ENCODE measurements around the gene ANKRD31.
"Not testable (repeated sequence)": the region's sequence is repeated elsewhere in the genome, so short reads cannot be mapped to it uniquely, and the experiment has no call there.

The ANKRD31 gene, protein sequence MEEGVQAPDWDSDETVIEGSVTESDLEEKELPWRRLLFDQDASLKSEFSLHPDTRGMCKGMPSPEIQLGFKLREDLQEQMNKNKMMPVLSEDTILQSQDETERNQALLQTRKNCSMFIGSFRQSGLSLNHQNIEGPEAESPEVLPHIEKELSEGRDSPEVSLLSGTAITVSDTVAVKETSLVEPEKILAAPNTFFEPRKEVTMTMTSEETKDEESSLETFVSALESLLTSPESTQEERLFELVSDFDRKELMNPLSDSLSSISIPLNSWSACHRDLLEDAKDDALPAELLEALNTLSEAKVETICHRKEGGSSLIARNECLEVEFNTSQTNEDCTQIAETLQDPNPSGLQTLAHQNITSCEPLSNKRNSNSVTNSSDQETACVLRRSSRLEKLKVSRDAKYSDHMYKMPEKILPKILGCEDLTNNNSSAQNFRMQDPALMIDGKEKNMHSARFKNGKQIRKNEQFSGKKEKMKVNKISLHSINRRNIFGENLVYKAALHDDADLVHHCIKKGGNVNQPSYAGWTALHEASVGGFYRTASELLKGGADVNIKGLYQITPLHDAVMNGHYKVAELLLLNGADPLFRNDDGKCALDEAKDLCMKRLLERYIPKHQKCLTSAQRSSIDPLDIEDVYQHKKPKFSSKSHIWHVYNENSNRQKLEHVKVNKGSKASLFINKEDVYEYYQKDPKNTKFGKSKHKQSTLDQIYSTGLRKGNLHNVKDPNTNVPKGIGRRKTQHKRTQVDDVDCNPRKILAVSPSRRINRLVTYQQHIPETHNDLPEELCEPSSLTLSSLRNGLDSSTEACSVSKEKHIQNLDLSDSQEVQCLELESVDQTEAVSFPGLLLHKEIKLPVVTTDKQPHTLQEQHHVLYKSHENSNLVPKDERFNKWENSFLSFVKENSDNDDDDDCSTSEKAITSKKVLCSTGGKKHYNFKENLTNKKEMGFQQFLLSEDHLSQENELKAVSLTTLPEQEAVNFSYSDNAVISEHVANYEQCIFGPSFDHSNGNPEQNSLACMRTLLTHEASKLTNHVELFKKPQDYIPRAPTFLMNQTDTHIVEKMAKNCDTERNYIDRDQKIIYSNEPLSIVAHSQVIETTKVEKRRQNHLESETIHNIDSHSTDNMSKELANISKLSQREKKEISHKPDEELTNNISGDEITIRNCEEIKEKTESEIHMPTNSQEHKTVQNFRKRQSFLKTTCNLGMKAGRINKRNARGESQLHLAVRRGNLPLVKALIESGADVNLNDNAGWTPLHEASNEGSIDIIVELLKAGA (N-terminal part only)

DNA sequence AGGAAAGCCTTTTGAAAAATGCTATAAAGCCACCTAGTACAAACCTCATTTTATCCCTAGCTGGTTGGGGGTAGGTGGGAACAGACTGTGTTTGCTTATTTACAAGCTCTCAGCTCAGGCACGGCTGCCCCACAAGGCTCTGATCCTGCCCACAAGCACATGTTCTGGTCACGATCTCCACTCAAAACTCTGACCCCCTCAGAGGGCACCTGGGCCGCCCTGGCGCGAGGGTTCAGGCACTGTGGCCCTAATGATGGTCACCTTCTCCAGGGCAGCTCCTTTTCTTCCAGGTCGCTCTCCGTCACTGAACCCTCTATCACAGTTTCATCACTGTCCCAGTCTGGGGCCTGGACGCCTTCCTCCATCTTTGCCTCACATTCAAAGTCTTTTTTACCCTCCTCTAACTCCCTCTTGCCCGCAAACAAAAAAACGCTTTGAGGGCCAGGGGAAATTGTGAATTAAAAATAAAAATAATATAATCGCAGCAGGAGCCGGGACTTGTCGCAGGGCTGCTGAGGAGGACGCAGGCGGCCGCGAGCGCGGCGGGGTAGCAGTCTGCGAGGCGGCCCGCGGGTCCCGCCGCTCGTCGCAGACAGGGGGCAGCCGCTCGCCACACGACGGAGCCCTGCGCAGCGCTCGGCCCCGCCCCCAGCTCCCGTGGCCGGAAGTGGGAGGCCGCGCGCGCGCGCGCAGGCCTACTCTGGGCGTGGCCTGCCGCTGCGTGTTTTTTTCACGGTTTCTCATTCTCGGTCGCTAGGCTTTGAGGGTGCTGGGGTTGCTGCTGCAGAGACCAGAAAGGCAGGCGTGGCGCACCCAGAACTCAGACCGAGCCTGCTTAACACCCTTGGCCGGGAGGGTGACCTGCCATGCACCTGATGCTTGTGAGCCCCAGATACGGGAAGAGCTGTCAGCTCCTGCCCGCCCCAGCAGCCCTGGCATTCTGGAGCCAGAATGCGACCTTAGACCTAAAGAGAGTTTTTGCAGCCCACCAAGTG lies at the start of gene ANKRD31:
ANKRD31 (minus strand) TSS at position 557 of the 995 bp plus-strand sequence; CDS start at position 365, 192 bp downstream.
- Mint-ChIP-seq H3K27ac (peak within 1 kb of the TSS; percentile 99), H3K4me1 (peaks cover 19% of the 10 kb centered on the region), H3K4me3 (peak within 1 kb of the TSS; percentile 86), H3K36me3 (ENCODE audit: low read depth) (no peaks in the 10 kb centered on the region), H3K27me3 (no peaks in the 10 kb centered on the region), H3K9me3 (no peaks in the 10 kb centered on the region)
- DNase-seq (peak; percentile 91), ATAC-seq (peak; percentile 94)

DNA sequence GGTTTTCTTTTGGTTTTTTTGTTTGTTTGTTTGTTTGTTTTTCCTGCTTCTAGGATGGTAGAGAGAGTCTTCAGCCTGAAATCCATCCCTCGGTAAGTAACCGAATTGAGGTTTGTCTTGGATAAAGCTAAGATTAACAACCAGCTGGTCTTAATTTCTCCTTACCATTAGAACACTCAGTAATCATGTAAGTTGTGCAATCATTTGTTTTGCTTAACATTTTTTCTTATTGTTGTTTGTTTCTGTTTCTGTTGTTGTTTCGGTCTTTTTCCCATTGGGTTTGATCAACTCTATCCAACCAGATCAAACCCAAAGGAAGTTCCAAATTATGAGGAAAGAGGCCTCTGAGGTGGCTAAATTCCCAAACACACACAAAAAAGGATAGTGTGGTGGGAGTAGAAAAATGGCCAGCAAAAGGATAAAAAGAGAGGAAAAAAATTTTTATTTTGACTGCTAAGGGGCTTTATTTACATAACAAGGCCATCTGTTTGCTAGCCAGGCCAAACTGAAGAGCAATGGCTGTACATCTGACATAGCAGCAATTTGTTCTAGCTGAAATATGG lies 49.6 kb upstream of the ANKRD31 start:
- H3K36me3 Mint-ChIP-seq (ENCODE audit: low read depth) = peaks cover 2% of the 10 kb centered on the region
- DNase-seq (no peak), ATAC-seq (no peak)
- no peaks in the 10 kb centered on the region for H3K4me1 Mint-ChIP-seq
- no peaks in the 10 kb centered on the region for H3K9me3 Mint-ChIP-seq
- no peak overlapping the region for H3K27ac Mint-ChIP-seq
- H3K27me3 Mint-ChIP-seq = peaks cover 5% of the 10 kb centered on the region
- no peak overlapping the region for H3K4me3 Mint-ChIP-seq

GRCh38 chr5:75282581-75282980 lies 45.9 kb upstream of the ANKRD31 start:
- DNase-seq = no peak
- no peaks in the 10 kb centered on the region for H3K4me1 Mint-ChIP-seq
- no peaks in the 10 kb centered on the region for H3K27me3 Mint-ChIP-seq
- no peak for ATAC-seq
- no peaks in the 10 kb centered on the region for H3K36me3 Mint-ChIP-seq (ENCODE audit: low read depth)
- no peak overlapping the region for H3K27ac Mint-ChIP-seq
- no peak overlapping the region for H3K4me3 Mint-ChIP-seq
- no peaks in the 10 kb centered on the region for H3K9me3 Mint-ChIP-seq

- ATAC-seq (no peak), DNase-seq (no peak)
- H3K4me3 Mint-ChIP-seq = no peak overlapping the region
- H3K27ac Mint-ChIP-seq = no peak overlapping the region
- H3K4me1 Mint-ChIP-seq = no peaks in the 10 kb centered on the region
- H3K9me3 Mint-ChIP-seq = no peaks in the 10 kb centered on the region
- no peaks in the 10 kb centered on the region for H3K36me3 Mint-ChIP-seq (ENCODE audit: low read depth)
- H3K27me3 Mint-ChIP-seq = no peaks in the 10 kb centered on the region
Observed at GRCh38 chr5:75281716-75282465, 45.2 kb upstream of the ANKRD31 start.

GRCh38 chr5:75279321-75279720 lies 42.6 kb upstream of the ANKRD31 start:
- Mint-ChIP-seq H3K4me3 (no peak overlapping the region), H3K4me1 (no peaks in the 10 kb centered on the region), H3K27ac (no peak overlapping the region), H3K27me3 (no peaks in the 10 kb centered on the region), H3K36me3 (ENCODE audit: low read depth) (no peaks in the 10 kb centered on the region), H3K9me3 (no peaks in the 10 kb centered on the region)
- no peak for ATAC-seq
- DNase-seq = no peak

DNA sequence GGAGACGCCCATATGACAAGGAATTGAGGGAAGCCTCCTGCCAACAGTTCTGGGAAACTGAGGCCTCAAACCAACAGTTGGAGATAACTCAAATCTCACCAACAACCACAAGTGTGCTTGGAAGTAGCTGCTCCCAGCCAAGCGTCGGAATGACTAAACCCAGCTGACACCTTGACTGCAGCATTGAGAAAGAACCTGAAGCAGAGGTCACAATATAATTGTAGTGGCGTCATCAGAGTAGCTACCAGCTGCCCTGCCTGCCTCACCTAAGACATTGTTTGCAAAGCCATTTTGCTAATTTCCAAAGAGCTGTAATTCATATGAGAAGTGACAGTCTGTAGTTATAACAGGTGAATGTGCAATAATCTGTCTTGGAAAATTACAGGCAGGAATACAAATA lies 40.8 kb upstream of the ANKRD31 start:
- Mint-ChIP-seq H3K27me3 (no peaks in the 10 kb centered on the region), H3K4me3 (no peak overlapping the region), H3K27ac (no peak overlapping the region), H3K4me1 (no peaks in the 10 kb centered on the region), H3K36me3 (ENCODE audit: low read depth) (no peaks in the 10 kb centered on the region), H3K9me3 (no peaks in the 10 kb centered on the region)
- ATAC-seq (no peak), DNase-seq (no peak)

GRCh38 chr5:75275756-75276155 lies 39.1 kb upstream of the ANKRD31 start:
- Mint-ChIP-seq H3K36me3 (ENCODE audit: low read depth) (no peaks in the 10 kb centered on the region), H3K4me3 (no peak overlapping the region), H3K4me1 (no peaks in the 10 kb centered on the region), H3K9me3 (no peaks in the 10 kb centered on the region), H3K27ac (no peak overlapping the region), H3K27me3 (no peaks in the 10 kb centered on the region)
- no peak for DNase-seq
- no peak for ATAC-seq

DNA sequence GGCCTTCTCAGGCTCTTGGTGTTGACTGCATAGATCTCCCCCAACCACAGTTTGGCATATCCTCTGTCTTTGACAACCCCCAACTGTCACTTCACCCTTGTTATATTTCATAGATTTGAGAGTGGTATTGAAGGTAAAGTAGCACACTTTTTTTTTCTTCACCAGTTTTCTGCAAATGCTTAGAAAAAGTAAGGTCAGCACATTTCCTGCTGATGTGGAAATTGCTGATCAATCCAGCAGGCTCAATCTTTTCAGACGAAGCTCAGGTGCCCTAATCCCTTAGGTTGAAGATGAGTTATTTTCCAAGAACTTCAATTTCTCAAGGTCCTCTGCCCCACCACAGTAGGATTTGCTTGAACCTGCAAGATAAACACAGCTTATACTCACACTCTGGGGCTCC lies 38.5 kb upstream of the ANKRD31 start:
- Mint-ChIP-seq H3K9me3 (no peaks in the 10 kb centered on the region), H3K36me3 (ENCODE audit: low read depth) (no peaks in the 10 kb centered on the region), H3K27me3 (no peaks in the 10 kb centered on the region), H3K4me3 (no peak overlapping the region), H3K4me1 (no peaks in the 10 kb centered on the region), H3K27ac (no peak overlapping the region)
- ATAC-seq = no peak
- no peak for DNase-seq

GRCh38 chr5:75274486-75274885 lies 37.8 kb upstream of the ANKRD31 start:
- no peaks in the 10 kb centered on the region for H3K9me3 Mint-ChIP-seq
- DNase-seq (no peak), ATAC-seq (no peak)
- H3K36me3 Mint-ChIP-seq (ENCODE audit: low read depth) = no peaks in the 10 kb centered on the region
- no peaks in the 10 kb centered on the region for H3K4me1 Mint-ChIP-seq
- H3K27ac Mint-ChIP-seq = no peak overlapping the region
- H3K4me3 Mint-ChIP-seq = no peak overlapping the region
- H3K27me3 Mint-ChIP-seq = no peaks in the 10 kb centered on the region

- not testable (repeated sequence) for H3K4me1 Mint-ChIP-seq; H3K27ac Mint-ChIP-seq; H3K9me3 Mint-ChIP-seq; H3K36me3 Mint-ChIP-seq (ENCODE audit: low read depth); ATAC-seq; H3K4me3 Mint-ChIP-seq; DNase-seq; H3K27me3 Mint-ChIP-seq
Observed at GRCh38 chr5:75270605-75271004, 33.9 kb upstream of the ANKRD31 start.

- H3K27ac Mint-ChIP-seq = no peak overlapping the region
Observed at GRCh38 chr5:75265731-75266130, 29.1 kb upstream of the ANKRD31 start.

DNA sequence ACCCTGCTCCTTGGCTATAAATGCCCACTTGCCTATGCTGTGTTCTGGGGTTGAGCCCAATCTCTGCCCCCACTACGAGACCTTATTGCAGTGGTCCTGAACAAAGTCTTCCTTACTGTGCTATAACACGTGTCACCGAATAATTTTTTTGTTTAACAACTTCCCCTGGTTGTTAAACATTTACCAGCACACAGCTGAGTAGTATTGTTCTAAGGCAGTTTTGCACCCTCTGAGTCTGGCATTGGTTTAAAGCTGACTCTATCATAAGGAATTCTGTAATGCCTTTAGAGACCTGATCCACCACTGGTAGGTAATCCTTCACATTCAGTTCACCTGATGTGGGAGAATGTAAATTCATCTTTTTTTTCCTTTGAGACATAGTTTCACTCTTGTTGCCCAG lies 25.6 kb upstream of the ANKRD31 start:
- Mint-ChIP-seq H3K9me3 (no peaks in the 10 kb centered on the region), H3K27me3 (peaks cover 2% of the 10 kb centered on the region), H3K27ac (no peak overlapping the region), H3K36me3 (ENCODE audit: low read depth) (no peaks in the 10 kb centered on the region), H3K4me1 (no peaks in the 10 kb centered on the region), H3K4me3 (no peak overlapping the region)
- ATAC-seq = no peak
- DNase-seq = no peak

More at GRCh38 chr5:75265731-75266130, 29.1 kb upstream of the ANKRD31 start:
- Mint-ChIP-seq H3K36me3 (ENCODE audit: low read depth) (no peaks in the 10 kb centered on the region), H3K4me3 (no peak overlapping the region), H3K27me3 (peaks cover 2% of the 10 kb centered on the region), H3K4me1 (no peaks in the 10 kb centered on the region), H3K9me3 (no peaks in the 10 kb centered on the region)
- DNase-seq (no peak), ATAC-seq (no peak)

DNA sequence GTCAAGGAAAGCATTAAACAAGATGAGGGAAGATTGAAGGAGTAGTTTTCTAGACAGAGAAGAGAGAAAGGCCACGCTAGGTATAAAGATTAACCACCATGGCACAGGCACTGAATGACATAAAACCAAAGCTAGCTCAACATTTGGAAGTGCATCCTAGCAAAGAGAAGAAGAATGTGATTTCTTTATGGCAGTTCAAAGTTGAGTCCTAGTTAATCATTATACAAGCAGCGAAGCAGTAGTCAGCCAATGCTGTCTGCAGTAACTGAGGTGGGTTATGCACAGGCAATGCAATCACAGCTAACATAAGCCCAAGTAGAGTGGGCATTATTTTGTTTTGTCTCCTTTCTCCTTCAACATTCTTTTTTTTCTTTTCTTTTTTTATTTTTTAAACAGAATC lies 24.0 kb upstream of the ANKRD31 start:
- H3K36me3 Mint-ChIP-seq (ENCODE audit: low read depth) = no peaks in the 10 kb centered on the region
- no peaks in the 10 kb centered on the region for H3K4me1 Mint-ChIP-seq
- ATAC-seq (no peak), DNase-seq (no peak)
- peaks cover 10% of the 10 kb centered on the region for H3K9me3 Mint-ChIP-seq
- H3K27ac Mint-ChIP-seq = no peak overlapping the region
- no peak overlapping the region for H3K4me3 Mint-ChIP-seq
- H3K27me3 Mint-ChIP-seq = peaks cover 8% of the 10 kb centered on the region
